Erythroblast (primary cell): ENCODE measurements around the gene PCNT.

Source experiments
- DNase-seq, 2 experiments: peaks; one replicate each; lab custom pipeline; 2025; lab: John Stamatoyannopoulos, UW
- GATA1 ChIP-seq: IDR thresholded peaks from 2 replicates; pipeline ENCODE4 v1.6.1; 2011; ENCODE audit warnings: low read depth, mild to moderate bottlenecking, control low read depth, low read length, moderate library complexity
- POLR2A ChIP-seq: IDR thresholded peaks from 2 replicates; pipeline ENCODE4 v1.6.1; 2011; ENCODE audit warnings: mild to moderate bottlenecking, low read length

The PCNT gene

DNA sequence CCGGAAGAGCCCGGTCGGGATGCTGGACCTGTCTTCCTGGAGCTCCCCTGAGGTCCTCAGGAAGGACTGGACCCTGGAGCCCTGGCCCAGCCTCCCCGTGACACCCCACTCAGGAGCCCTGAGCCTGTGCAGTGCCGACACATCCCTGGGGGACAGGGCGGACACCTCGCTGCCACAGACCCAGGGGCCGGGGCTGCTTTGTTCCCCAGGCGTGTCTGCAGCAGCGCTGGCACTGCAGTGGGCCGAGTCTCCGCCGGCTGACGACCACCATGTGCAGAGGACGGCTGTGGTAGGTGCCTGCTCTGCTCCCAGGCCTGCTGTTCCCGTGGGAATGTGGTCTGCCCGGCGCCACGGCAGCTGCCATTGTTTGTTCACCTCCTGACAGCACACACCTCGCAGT, 92.6 kb downstream of the PCNT start:
- DNase-seq = no peak
- TF ChIP-seq GATA1 (no peak), POLR2A (no peak)

DNA sequence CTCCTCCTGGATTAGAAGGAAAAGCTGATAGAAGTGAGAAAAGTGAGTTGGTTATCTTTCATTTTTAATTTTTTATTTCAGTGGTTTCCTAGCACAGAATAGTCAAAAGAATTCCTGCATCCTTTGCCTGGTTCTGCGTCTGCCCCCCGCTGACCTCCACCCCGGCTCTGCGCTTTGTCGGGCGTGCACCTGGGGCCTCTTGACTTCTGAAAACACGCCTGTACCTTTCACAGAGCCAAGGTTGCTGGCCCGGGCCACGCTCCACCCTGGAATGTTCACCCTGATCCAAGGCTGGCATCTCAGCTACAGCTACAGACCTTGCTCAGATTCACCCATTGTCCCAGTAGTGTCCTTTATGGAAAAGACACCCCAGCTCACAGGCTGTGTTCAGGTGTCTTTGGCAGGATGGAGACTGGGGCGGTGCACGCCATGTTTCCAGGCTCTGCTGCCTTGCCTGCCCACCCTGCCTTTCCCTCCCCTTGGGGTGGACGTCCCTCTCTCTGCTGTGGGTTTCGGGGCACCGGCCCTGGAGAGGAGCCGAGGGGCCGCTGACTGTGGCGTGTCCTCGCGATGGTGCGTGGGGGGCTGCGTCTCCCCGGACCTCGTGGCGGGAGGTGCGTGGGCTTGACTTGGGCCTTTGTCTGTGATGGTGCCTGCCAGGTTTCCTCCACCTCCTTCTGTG, 94.5 kb downstream of the PCNT start:
- DNase-seq = no peak
- TF ChIP-seq POLR2A = no peak
- no peak for TF ChIP-seq GATA1

DNA sequence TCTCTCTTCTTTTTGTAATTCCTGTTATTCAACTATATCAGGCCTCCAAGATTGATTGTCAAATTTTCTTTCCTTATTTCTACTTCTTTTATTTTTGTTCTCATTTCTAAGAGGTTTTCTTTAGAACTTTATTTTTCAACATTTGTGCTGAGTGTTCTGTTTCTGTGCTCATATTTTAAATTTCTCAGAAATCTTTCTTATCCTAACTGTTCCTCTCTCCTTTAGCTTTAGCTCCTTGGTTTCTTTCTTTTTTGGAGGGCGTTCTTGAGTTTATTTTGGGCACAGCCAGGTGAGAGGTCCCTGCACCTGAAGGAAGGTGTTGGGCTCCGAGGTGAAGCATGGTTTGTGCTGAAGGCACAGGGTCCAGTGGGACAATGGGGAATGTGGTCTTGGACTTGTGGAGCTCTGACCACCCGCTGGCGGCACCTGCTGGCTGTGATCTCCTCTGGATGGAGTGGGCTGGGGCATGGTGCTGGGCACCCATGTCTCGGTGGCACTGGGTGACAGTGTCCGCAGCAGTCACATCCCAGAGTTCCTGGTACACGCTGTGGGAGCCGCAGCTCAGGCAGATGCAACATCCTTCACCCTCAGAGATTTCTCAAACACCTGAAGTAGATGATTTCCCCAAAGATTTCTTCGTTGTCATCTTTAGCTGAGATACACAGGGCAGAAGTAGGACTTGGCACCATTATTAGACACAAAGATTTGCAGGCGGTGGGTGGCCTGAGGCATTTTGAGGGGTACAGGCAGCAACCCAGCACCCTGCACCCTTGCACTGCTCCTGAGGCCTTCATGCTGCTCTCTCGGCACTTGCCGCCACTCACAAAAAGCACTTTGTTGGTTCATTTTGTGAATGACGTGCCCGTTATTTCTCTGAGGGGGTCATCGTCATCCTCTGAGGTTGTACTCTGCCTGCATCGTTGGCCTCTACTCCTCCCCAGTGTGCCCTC, 96.6 kb downstream of the PCNT start:
- TF ChIP-seq POLR2A (no peak), GATA1 (no peak)
- no peak for DNase-seq

DNA sequence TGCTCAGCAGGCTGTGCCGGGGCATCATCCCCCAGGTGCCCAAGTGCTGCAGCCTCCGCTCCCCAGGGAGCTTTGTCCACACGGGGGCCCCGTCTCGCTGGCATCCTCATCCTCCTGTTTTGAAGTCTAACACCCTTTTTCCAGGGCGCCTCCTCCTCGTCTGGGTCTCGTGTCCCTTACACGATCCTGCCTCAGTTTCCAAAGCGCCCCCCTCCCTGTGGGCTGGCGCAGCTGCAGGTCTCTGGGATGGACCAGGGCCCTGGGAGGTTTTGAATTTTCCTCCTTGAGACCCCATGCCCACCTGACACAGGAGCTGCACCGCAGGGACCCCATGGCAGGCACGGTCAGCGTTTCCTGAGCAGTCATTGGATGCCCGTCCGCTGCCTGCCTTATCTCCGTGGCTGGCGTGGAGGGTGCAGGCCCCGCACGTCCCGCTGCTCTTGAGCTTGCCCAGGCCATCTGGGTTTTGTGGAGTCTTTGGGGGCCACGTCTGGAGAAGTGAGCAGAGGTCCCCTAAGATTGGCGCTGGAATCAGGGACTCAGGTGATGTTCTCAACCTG, 97.3 kb downstream of the PCNT start:
- DNase-seq = no peak
- no peak for TF ChIP-seq POLR2A

DNA sequence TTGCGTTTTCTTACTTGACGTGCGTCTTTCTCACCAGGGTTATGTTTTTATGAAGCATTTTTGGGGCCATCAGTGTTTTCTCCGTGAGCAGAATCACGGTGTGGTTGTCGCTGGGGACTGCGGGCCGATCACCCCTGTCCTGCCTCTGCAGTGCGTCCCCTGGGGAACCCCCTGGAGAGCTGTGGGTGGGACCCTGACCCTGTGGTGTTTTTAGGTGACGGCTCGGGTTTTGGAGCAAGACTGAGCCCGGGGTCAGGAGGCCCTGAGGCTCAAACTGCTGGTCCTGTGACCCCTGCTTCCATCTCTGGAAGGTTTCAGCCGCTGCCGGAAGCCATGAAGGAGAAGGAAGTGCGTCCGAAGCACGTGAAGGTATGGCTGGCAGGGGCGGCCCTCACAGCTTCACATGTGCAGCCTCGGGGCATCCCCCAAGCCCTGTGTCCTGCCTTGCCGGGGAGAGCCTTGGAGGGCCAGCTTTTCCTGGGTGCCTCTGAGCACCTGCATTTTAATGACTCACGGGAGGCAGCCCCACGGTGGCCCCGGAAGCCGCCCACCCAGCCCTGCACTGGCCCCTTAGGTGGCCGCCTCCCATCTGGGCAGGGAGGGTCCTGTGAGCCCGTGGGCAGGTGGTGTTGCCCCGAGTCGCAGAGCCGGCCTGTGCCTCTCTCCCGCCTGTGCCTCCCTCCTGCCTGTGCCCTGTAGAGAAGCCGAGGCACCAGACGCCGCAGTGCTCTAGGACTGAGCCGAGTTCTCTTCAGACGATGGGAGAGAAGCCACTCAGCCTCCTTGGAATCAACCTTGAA, 98.0 kb downstream of the PCNT start:
- TF ChIP-seq GATA1 (no peak), POLR2A (no peak)

DNA sequence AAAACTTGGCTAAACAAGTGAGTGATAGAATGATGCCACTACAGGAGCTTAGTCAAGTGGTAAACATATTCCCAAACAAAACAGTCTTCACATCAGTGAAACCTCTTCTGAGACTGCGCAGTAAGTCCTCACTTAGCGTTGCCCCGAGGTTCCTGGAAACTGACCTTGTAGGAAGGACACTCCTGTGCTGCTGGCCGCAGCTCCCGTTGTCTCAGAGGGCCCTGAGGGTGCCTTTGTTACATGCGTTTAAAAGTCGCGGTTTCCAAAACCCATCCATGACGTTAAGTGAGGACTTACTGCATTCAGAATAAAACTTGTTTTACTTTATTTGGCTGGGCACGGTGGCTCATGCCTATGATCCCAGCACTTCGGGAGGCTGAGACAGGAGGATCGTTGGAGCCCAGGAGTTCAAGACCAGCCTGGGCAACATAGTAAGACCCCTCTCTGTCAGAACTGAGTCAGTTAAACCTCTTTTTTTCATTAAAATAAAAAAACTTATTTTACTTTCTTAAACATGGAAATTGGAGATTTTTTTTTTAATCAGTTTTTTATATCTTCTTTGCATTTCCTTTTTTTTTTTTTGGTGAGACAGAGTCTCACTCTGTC, 98.8 kb downstream of the PCNT start:
- no peak for DNase-seq
- no peak for TF ChIP-seq GATA1
- no peak for TF ChIP-seq POLR2A

More for the DNA sequence above, 98.0 kb downstream of the PCNT start:
- DNase-seq = no peak

DNA sequence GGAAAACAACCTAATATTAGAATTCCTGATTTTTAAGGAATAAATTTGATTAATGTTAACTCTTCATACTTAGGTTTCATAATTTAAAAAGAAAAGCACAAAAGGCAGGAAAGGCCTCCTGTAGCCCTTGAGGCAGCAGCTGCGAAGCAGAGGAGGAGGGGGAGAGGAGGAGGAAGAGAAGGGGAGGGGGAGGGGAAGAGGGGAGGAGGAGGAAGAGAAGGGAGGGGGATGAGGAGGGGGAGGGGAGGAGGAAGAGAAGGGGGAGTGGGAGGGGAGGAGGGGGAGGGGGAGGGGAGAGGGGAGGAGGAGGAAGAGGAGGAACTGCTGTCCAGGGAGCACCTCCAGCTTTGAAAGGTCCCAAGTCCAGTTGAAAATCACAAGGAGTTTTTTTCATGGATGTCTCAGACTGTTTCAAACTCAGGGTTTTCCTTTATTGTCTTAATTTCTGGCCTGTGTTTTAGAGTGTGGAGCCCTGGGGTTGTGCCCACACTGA, 99.6 kb downstream of the PCNT start:
- no peak for TF ChIP-seq GATA1
- no peak for TF ChIP-seq POLR2A
- no peak for DNase-seq

DNA sequence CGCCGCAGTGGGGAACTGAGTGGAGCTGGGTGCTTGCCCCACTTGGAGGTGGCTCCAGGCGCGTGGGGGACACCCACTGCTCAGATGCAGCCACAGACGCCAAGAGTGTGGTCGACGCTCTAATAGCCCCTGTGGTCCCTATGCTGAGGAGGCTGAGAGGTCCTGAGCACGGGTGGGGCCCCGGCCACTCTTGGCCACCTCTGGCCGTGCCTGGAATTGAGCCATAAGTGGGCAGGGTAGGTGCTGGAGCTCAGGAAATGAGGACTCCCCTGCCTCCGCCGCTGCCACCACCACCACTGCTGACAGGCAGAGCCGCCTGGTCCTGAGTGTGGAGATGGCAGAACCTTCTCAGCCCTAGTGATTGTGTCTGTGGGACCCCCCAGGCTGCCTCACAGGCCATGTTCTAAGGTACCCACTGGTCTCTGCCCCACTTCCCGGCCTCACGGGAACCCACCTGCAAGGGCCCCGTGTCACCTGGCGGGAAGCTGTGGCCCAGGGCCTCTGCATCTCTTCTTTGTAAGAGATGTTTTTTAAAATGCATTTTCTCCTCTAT, 100.2 kb downstream of the PCNT start:
- no peak for DNase-seq
- TF ChIP-seq GATA1 (no peak), POLR2A (no peak)

DNA sequence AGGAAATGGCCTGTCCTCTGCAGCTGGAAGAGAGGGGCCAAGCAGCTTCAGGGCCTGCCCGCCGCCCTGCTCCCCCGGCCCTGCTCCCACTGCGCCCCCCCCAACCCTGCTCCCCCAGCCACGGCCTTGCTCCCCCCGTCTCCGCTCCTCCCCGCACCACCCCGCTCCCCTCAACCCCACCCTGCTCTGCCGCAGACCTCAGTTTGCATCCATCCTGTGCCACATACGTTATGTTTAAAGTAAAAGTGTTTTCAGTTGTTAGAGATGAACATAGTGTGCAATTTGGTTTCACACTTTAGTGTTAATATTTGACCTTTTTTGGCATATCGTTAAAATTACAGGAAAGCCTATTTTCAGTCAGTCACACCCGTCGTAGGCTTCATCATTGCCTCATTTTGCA, 100.7 kb downstream of the PCNT start:
- DNase-seq = no peak
- TF ChIP-seq GATA1 (no peak), POLR2A (no peak)

DNA sequence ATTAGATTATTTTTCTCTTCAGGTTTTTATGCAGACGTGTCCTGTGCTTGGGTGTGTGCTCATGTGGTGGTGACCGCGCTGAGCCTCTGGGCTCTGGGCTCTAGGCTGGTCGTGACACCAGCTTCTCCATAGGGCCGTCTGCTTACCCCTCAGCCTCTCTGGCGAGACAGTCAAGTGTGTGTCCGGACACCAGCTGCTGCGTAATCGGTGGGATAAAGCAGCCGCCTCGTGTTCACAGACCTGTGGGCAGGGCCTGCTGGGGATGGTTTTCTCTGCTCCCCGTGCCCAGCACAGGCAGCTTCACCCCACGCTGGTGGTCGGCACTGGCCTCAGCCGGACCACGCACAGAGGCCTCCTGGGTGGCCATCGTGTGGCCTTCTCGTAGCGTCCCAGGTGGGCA, 101.1 kb downstream of the PCNT start:
- no peak for TF ChIP-seq GATA1
- no peak for TF ChIP-seq POLR2A
- DNase-seq = no peak

DNA sequence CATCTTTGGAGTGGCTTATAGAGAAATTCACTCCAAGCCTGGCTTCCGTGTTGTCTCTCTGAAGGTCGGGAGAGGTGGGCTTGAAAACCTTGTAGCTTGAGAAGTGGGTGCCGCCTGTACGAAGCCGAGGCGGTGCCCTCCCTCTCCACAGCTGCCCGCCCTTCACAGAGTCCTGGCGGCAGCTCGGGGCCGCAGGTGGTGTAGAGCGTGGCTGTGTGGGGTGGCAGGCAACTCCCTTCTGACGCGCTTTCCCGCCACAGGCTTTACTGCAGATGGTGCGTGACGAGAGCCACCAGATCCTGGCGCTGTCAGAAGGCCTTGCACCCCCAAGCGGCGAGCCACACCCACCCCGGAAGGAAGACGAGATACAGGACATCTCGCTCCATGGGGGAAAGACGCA, 101.6 kb downstream of the PCNT start:
- TF ChIP-seq GATA1 = no peak
- TF ChIP-seq POLR2A = no peak

DNA sequence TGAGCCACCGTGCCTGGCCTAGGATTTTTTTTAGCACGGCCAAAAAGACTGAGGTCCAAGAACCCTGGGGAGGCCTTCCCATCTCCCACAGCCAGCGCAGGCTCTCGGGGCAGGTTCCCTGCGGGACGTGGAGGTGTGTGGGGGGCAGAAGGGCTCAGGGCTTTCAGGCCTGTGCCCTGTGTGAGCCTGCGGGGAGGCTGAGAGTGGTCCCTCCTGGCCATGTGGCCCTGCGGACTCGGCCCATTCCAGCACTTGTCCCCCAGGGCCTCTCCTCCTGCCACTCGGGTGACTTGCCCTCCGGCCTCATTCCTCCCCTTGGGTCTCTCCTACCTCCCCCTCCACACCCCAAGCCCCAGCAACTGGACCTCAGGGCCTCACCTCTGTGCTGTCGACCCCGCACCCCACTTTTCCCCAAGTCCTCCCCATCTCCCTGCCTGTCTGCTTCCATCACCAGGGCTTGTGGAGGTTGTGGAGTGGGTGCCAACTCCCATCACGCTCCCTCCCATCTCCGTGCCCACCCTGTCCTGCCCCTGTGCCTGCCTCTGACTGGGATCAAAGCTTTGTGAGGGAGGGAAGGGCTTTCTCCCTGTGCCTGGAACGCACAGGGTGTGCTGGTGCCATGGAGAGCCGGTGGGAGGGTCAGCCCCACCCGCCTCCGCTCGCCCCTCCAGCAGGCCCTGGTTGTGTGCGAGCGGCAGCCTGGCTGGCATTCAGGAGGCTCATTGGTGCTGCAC, 102.5 kb downstream of the PCNT start:
- TF ChIP-seq GATA1 (no peak), POLR2A (no peak)
- no peak for DNase-seq

More for the DNA sequence above, 101.6 kb downstream of the PCNT start:
- DNase-seq = no peak

DNA sequence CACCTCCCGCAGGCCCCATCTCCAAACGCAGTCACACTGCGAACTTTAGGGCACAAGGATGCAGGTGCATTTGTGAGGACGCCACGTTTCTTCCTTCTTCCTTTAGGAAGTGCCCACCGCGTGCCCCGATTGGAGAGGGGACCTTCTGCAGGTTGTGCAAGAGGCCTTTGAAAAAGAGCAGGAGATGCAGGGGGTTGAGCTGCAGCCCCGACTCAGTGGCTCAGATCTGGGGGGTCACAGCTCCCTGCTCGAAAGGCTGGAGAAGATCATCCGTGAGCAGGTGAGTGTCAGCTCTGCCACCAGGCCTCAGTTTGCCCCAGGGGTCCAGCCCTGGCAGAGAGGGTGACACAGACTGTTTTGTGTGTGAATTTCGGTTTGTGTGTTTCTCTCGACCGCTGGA, 103.6 kb downstream of the PCNT start:
- DNase-seq = no peak
- no peak for TF ChIP-seq GATA1
- no peak for TF ChIP-seq POLR2A
